LNCAP (cell line): Measurements from ENCODE around the gene RASSF7.

Experiments
- TF ChIP-seq, protein P1 (sequence below): fragments of 450-650 bp; IDR thresholded peaks from 2 replicates; pipeline ENCODE4 v1.5.1; 2017; ENCODE audit warnings: mild to moderate bottlenecking

The RASSF7 gene

DNA sequence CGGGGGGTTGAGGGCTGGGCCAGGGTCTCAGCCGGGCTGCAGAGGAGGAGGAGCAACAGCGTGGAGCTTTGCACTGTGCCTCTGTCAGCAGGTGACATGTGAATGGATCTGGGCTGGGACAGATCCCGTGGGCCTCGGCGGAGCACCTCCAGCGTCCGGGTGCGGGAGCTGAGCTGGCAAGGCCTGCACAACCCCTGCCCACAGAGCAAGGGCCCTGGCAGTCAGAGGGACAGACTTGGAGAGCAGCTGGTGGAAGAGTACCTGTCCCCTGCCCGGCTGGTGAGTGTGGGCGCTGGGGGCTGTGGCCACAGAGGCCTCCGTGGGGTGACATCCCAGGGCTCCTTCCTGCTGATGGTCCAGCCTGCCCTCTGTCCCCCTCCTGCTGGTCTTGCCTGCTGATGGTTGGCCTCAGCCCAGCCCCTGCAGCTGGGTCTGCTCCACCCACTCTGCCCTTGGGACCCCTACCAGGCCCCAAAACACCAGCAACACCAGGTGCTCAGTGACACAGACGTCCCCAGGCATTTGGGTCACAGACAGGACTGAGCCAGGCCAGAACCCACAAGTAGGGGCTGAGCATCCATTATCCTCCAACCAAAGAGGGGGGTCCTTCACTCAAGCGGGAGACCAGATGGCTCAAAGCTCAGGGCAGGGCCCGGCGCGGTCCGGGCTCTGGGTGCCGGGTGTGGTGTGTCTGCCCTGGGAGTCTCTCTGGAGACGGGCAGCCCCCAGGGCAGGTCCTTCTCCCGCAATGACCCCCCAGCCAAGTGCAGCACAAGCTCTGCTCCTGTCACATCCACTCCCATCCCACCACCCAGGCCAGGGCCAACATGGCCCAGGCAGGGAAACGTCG, 20.0 kb upstream of the RASSF7 start:
- TF ChIP-seq, protein P1, sequence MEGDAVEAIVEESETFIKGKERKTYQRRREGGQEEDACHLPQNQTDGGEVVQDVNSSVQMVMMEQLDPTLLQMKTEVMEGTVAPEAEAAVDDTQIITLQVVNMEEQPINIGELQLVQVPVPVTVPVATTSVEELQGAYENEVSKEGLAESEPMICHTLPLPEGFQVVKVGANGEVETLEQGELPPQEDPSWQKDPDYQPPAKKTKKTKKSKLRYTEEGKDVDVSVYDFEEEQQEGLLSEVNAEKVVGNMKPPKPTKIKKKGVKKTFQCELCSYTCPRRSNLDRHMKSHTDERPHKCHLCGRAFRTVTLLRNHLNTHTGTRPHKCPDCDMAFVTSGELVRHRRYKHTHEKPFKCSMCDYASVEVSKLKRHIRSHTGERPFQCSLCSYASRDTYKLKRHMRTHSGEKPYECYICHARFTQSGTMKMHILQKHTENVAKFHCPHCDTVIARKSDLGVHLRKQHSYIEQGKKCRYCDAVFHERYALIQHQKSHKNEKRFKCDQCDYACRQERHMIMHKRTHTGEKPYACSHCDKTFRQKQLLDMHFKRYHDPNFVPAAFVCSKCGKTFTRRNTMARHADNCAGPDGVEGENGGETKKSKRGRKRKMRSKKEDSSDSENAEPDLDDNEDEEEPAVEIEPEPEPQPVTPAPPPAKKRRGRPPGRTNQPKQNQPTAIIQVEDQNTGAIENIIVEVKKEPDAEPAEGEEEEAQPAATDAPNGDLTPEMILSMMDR: no peak

DNA sequence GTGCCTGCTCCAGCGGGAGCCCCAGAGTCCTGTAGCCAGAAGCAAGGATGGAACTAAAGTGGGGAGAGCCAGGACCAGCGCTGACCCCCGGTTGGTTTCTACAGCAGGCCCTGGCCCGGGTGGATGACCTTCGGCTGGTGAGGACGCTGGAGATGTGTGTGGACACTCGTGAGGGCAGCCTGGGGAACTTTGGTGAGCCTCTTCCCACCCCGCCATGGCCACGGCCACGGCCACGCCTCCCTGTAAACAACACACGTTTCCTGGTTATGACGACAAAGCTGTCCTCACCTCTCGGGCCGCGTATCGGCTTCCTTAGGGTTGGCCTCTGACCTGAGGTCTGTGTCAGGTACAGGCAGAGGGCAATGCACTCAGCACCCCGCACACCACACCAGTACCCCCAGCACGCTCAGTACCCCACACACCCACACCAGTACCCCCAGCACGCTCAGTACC, 19.3 kb upstream of the RASSF7 start:
- TF ChIP-seq, protein P1: no peak

DNA sequence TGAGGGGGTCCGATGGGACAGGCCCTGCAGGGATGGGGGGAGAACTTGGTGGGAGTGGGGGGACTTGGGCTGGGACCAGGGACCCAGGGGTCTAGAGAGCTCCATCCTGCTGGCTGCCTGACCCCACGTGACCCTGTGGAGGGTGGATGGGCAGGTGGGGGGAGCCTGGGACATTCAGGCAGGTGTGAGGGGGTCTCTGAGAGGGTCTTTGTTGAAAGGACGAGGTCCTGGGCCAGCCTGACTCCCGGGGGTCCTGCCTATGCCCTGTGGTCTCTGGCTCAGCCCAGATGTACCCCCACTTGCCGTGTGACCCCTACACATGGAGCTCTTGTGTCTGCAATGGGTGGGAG, 16.0 kb upstream of the RASSF7 start:
- TF ChIP-seq, protein P1: no peak

DNA sequence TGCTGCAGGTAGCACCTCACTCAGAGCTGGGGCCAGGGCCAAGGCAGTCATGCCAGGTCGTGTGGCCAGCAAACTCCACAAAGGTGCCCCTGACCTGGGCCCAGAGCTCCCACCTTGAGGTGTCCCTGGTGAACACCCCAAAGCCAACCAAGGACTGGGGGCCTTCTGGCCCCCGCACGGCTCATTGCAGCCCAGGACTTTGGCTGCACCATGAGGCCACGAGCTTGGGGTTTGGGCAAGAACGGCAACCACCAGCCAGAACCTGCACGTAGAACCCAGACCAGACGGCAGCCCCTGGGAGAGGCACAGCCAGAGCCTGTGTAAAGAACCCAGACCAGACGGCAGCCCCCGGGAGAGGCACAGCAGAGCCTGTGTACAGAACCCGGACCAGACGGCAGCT, 15.6 kb upstream of the RASSF7 start:
- TF ChIP-seq, protein P1: no peak

DNA sequence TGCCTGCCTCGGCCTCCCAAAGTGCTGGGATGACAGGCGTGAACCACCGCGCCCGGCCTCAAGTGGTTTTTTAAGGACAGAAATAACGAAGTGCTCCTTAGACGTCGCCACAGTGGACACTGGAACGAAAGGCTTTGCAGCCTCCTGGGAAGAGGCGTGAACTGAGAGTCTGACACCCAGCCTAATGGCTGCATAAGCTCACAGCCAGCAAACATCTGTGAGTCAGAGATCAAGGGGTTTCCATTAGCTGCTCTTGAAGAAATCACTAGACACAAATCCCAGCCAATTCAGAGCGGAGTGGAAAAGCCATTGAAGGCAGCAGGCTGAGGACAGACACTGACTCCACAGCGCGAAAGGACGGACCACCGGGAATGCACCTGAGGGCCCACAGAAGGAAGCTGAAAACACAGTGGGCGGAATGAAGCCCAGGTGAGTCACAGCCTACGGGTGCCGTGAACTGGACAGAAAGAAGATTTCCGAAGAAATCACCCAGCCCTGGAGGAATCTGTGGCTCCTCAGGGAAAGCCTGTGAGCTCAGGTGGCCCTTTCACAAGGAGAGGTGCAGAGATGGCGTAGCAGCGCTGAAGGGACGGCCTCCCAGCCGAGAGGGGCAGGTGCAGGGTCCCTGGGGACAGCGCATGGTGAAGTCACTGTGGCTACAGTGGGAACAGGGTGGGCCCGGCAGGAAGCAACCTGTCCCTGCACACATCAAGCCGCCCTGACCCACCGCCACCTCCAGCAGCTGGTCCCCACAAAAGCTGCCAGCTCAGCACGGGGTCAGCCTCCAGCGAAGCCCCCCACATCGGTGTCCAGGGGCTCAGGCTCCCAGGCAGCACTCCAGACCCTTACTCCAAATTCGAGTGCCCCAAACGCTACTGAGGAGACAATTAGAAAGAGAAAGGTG, 11.8 kb upstream of the RASSF7 start:
- TF ChIP-seq, protein P1: no peak

DNA sequence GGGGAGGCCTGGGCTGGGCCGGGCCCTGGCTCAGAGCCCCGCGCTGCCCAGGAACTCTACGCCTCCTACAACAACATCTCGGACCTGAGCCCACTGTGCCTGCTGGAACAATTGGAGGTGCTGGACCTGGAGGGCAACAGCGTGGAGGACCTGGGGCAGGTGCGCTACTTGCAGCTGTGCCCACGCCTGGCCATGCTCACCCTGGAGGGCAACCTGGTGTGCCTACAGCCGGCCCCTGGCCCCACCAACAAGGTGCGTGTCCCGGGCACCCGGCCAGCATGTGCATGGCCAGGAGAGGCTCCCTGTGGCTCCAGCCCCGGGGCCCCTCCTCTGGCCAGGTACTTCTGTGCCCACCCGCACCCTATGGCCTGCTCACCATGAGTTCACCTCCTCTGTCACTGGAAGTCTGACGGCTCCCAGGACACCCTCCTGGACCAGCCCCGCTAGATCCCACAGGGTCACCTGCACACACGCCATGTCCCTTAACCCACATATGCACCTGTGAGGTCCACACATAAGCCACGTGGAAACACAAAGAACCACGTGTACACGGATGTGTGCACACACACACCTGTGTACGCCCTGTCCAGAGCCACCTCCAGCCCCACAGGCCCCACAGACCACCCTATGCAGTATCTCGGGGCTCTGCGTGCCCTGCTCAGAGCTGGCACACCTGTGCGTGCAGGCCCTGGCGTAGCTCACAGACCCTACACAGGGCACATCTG, 10.6 kb upstream of the RASSF7 start:
- TF ChIP-seq, protein P1: no peak

DNA sequence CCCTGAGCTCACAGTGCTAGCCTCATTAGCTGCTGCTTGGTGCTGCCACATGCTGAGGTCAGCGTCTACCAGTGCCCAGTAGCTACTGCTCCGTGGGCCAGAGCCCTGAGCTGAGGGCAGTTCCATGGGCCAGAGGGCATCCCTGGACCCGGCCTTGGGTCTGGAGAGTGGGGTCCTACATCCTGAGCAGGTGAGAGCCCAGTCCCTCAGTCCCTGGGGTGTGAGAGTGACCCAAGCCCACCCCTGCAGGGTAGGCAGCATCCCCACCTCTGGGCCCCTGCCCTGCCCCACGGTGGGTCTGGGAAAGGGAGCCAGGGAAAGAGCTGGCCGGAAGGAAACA, 10.1 kb upstream of the RASSF7 start:
- TF ChIP-seq, protein P1: no peak
